Measurements from ENCODE around the gene CHRNB4.

- no peak for TF ChIP-seq CTCF (IDR thresholded peaks at IDR 0.05)
- no peak for TF ChIP-seq POLR2A (IDR thresholded peaks at IDR 0.05)
Observed at GRCh38 chr15:78681281-78682003, 40.4 kb upstream of the CHRNB4 start.

Data from right lobe of liver (tissue), 4 donors.